GDM1 (cell line): ENCODE data around the gene ADAMTS13.

ENCODE experiments used
- DNase-seq: peaks from one replicate; lab custom pipeline; 2025; lab: John Stamatoyannopoulos, UW

The ADAMTS13 gene

GRCh38 chr9:133454943-133455673, 32.9 kb downstream of the ADAMTS13 start:
- no peak for DNase-seq

DNA sequence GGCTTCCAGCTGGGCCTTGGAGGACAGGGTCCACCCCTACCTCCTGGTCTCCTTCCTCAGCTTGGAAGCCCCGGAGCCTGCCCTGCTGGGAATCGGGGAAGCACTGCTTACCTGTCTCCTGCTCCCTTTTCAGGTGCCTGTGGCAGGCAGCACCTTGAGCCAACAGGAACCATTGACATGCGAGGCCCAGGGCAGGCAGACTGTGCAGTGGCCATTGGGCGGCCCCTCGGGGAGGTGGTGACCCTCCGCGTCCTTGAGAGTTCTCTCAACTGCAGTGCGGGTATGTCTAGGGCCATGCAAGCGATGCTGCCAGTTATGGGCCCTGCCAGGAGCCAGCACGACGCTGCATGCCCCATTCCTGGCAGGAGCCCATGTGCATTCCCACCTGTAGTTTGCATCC, 33.8 kb downstream of the ADAMTS13 start:
- no peak for DNase-seq

DNA sequence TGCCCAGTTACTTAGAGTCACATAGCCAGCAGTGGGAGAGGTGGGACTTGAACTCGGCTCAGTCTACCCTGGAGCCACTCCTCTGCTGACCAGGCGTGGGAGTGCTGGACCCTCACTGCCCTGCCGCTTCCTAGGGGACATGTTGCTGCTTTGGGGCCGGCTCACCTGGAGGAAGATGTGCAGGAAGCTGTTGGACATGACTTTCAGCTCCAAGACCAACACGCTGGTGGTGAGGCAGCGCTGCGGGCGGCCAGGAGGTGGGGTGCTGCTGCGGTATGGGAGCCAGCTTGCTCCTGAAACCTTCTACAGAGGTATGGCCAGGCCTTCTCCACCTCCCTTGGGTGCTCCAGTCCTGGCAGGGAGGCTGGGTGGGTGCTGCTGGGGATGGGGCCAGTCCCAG, 34.2 kb downstream of the ADAMTS13 start:
- DNase-seq: no peak

DNA sequence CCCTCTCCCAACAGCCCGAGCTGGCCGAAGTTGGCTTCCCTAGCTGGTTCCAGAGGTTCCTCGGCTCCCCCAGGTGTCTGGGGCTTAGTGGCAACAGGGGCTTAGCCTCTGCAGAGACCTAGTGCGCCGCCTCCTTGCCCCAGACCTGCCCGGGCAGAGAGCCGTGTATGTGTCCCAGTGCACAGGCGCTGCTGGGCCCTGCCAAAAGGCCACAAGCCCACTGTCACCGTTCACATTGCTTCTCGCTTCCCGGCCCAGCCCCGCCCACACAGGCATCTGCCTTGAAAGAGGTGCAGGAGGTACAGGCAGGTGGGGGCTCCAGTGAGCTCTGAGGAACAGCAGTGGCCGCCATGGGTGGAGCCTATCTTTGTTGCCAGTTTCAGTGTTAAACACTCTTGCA, 35.1 kb downstream of the ADAMTS13 start:
- no peak for DNase-seq

- no peak for DNase-seq
Measured at GRCh38 chr9:133457748-133458147, 35.6 kb downstream of the ADAMTS13 start.

DNA sequence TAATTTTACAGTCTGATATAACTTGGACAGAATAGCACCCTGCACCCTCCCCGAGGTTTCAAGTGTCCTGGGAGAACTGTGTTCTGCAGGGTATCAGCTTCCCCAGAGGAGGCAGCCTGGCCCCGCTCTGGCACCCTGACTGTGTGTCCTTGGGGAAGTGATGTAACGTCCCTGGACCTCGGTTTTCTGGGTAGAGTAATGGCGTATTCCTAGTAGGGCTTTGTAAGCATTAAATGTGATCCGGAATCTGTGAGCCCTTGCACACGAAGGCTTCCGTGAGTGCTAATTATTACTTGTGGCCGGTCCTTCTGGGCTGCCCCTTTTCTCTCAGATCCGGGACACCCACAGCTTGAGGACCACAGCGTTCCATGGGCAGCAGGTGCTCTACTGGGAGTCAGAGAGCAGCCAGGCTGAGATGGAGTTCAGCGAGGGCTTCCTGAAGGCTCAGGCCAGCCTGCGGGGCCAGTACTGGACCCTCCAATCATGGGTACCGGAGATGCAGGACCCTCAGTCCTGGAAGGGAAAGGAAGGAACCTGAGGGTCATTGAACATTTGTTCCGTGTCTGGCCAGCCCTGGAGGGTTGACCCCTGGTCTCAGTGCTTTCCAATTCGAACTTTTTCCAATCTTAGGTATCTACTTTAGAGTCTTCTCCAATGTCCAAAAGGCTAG, 36.6 kb downstream of the ADAMTS13 start:
- DNase-seq: no peak

GRCh38 chr9:133459476-133460404, 37.6 kb downstream of the ADAMTS13 start, which contains the start of gene CACFD1:
CACFD1 (plus strand) TSS chr9:133459978; CDS start chr9:133460067, 89 bp downstream.
- DNase-seq: peak; percentile 87

DNA sequence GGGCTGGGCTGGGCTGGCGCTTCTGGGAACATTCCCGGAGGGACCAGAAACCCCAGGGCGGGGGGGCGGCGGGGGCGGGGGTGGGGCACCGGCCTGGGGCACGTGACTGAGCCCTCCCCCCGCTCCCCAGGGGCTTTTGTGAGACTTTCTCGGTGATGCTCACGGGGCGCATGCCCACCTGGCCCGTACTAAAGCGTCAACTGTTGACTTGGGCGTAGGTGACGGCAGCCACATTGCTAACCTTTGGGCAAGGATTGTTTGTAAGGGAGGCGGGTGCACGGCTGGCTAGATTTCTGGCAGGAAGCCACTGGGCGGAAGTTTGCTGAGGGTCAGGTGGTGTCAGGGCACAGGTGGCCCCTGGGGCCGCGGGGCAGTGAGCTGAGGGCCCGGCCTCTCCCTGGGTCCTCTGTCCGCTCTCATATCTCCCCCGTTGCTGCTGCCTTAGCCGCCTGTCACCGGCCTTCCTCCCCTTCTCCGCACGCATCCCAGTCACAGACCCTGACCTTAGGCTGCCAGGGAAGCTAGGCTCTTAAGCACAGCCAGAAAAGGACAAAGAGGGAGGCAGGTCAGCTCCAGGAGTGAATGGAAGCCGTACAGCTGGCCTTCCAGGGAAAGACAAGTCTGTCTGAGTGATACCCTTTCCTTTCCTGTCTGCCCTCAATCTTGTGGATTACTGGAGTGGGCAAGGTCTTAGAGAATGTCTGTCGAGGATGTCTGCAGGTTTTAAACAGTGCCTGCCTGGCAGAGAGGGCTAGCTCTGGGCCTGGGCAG, 38.4 kb downstream of the ADAMTS13 start:
- DNase-seq: no peak

DNA sequence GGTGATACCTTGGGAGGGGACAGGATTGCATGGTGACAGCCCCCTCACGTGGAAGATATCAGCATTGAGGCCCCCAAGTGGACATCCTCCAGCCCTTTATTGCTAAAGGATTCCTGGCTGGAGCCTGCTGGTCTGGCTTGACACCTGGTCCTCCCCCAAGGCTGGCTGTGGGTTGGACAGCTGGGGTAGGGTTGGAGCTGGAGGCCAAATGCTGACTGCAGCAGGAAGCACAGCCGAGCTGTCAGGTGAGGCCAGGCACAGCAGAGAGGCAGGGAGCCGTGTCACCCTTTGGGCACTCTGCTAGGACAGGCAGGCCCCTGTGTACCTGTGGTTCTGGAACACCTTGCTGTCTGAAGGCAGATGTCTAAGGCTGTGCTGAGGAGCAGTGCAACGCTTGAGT, 39.8 kb downstream of the ADAMTS13 start:
- DNase-seq: no peak

GRCh38 chr9:133463234-133463863, 41.2 kb downstream of the ADAMTS13 start:
- DNase-seq: no peak

GRCh38 chr9:133463864-133464615, 41.9 kb downstream of the ADAMTS13 start:
- no peak for DNase-seq

DNA sequence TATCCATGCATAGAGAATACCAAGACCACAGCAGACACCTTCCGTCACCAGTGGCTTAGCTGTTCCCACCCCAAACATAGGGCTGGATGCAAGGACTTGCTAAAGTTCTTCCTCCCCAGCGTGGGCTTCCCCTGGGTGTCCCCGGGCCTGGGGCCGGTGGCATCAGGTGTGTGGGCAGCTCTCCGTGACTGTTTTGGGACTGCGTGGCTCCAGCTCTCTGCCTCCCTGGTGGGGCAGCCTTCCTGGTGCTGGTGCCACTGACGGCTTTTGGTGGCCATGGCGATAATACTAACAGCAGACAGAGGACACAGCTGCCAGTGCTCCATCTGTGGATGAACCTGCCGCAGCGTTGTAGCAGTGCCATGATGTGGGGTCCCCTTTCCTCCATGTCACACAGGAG, 42.5 kb downstream of the ADAMTS13 start:
- DNase-seq: no peak

DNA sequence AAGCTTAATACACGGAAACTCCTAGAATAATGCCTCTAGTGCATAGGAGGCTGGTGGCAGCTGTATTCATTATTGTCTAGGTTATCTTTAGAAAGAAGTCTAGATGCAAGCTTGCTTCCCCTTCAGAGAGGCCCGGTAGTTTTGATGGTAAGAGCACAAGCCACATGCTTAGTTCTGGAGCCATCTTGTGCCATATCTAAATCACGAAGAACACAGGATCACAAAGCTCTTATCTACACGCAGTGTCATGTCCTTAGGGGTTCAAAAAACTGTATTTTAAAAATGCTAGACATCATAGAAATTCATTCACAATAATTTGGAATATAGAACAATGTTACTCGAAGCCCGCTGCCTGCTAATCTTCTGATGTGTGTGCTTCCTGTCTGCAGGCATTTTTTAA, 43.8 kb downstream of the ADAMTS13 start:
- DNase-seq: no peak

- no peak for DNase-seq
Measured at GRCh38 chr9:133467101-133467500, 44.9 kb downstream of the ADAMTS13 start.

DNA sequence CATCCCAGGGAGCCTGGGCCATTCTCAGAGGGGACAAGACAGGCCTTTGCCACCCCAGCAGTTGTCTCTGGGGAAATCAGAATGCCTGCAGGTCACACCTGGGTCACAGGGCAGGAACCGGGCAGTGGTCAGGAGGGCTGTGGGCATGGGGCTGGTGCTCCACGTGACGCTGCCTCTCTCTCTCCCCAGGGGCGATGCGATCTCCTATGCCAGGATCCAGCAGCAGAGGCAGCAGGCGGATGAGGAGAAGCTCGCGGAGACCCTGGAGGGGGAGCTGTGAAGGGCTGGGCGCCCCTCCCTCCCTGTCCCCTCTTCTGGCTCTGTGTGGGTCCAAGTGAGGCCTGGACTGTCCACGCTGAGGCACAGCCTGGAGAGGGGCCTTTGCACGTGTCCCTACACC, 46.2 kb downstream of the ADAMTS13 start:
- DNase-seq: no peak

DNA sequence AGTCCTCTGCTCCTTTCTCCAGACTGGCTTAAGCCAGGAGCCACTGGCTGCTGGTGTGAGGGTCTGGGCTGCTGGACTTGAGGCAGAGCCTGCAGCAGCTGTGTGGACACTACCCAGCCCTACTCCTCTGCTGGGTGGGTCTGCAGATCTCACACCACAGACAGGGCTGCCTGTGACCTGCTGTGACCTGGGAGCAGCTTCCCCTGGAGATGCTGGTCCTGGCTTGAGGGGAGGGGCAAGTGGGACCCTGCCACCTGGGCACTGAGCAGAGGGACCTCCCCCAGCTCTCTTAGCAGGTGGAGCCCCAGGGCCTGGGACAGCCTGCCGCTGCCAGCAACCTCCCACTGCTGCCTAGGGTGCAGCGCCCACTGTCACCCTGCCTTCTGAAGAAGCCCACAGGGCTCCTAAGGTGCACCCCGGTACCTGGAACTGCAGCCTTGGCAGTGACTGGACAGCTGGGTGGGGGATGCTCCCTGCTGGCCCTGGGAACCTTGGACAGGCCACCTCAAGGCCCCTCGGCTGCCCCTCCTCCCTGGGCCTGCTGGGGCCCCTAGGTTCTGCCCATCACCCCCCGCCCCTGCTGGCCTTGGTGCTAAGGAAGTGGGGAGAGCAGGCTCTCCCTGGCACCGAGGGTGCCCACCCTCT, 46.7 kb downstream of the ADAMTS13 start:
- no peak for DNase-seq

DNA sequence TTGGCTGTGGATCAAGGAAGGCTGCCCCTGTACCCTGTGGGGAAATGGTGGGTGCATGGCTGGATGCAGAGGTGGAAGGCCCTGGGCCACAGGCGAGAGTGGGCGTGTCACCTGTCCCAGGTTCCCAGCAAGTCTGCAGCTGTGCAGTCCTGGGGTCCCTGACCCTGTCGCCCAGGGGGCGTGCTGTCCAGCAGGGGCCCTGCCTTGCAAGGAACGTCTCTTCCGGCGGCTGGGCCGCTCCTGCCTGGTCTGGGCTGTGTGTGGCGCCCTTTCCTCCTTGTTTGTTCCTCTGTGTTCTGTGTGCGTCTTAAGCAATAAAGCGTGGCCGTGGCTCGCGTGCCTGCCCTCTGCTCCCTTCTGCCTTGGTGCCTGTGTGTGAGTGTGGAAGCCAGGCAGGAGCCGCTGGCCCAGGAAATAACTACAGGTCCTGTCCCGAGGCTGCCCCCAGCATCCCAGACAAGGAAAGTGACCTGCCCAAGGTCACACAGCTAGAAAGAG, 48.3 kb downstream of the ADAMTS13 start:
- no peak for DNase-seq

DNA sequence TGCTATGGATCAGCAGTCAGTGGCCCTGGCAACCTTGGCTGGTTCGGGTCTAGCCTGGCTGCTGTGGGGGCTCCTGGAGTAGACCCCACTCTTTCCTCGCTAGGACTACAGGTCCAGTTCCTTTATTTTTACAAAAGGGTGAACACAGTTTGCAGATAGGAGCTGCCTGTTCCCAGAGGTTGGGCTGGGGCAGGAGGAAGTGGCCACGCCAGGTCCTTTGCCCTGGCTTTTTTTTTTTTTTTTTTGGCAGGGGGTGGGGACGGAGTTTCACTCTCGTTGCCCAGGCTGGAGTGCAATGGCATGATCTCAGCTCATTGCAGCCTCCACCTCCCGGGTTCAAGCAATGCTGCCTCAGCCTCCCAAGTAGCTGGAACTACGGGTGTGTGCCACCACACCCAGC, 48.8 kb downstream of the ADAMTS13 start:
- no peak for DNase-seq

GRCh38 chr9:133471551-133472276, 49.5 kb downstream of the ADAMTS13 start:
- DNase-seq: no peak
